HFFc6 (cell line): ENCODE results near the gene PCDHGA12. TPM values are rescaled to one million over a fixed set of nuclear protein-coding genes. Genes with fewer than 3 reads are reported as not detected.
A peak's percentile ranks its signal among the peaks of the same experiment; 100 is the strongest.
"Not testable (repeated sequence)": the region's sequence is repeated elsewhere in the genome, so short reads cannot be mapped to it uniquely, and the experiment has no call there.

ENCODE experiments used
- DNase-seq: peaks from one replicate; pipeline ENCODE4 v3.0.0-alpha.2; 2018
- H3K27ac Mint-ChIP-seq: 2 replicates; pipeline ENCODE4 v1.8.0; 2020; ENCODE audit warnings: mild to moderate bottlenecking, mixed read lengths
- H3K27me3 Mint-ChIP-seq: 2 replicates; pipeline ENCODE4 v1.8.0; 2021; ENCODE audit warnings: mild to moderate bottlenecking, moderate library complexity, mixed read lengths; ENCODE audit not compliant: insufficient read depth
- H3K36me3 Mint-ChIP-seq: 2 replicates; pipeline ENCODE4 v1.8.0; 2021; ENCODE audit warnings: low read depth, mixed read lengths
- H3K4me1 Mint-ChIP-seq: 2 replicates; pipeline ENCODE4 v1.8.0; 2020; ENCODE audit warnings: low read depth, mixed read lengths
- H3K4me3 Mint-ChIP-seq: 2 replicates; pipeline ENCODE4 v1.8.0; 2020; ENCODE audit warnings: mild to moderate bottlenecking, moderate library complexity, mixed read lengths
- H3K9me3 Mint-ChIP-seq: 2 replicates; pipeline ENCODE4 v1.8.0; 2020; ENCODE audit warnings: mild to moderate bottlenecking, mixed read lengths
- total RNA-seq, 6 experiments: library from RNA; stranded (reverse); fragmentation: NEBNext Ultra II Directional; extraction: Animal tissue kit (Norgen Biotek cat#: 25700); gene quantifications; 2 replicates in 1 of 6; 3 replicates in 5 of 6; pipeline ENCODE4 v1.2.3, GENCODE V29; 2021
- TF ChIP-seq, protein P1 (sequence below): fragments of 200-600 bp; sonication (generic); IDR thresholded peaks from 2 replicates; pipeline ENCODE4 v1.5.0; 2021; ENCODE audit warnings: antibody characterized with exemption, mild to moderate bottlenecking

PCDHGA12 gene
- total RNA-seq, 6 experiments from 2014 or later: 8.8 to 21.0 (median 18.9) TPM

DNA sequence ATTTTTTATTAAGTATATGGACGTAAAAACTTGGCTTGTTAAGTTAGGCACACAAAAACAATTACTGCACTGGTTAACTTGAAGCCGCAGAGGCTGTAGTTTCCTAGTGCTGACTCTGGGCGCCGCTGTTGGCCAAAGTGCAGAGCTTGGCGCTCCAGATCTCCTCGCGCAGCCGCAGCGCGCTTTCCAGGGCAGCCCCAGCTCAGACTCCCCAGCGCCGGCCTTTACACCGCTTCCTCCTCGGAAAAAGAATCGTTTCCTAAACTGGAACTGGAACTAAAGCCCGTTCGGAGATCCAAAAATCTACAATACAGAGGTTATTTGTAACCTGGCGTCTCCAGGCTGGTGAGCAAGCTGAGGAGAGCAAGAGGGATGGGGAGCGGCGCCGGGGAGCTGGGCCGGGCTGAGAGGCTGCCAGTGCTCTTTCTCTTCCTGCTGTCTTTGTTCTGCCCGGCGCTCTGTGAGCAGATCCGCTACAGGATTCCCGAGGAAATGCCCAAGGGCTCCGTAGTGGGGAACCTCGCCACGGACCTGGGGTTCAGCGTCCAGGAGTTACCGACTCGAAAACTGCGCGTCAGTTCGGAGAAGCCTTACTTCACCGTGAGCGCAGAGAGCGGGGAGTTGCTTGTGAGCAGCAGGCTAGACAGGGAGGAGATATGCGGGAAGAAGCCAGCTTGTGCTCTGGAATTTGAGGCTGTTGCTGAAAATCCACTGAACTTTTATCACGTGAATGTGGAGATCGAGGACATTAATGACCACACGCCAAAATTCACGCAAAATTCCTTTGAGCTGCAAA lies 32.4 kb upstream of the PCDHGA12 start, which contains the start of gene PCDHGB5:
PCDHGB5 (plus strand) TSS at position 192 of the 796 bp plus-strand sequence; CDS start at position 373, 181 bp downstream.
- H3K27me3 Mint-ChIP-seq, H3K4me1 Mint-ChIP-seq: not testable (repeated sequence)
- TF ChIP-seq, protein P1, sequence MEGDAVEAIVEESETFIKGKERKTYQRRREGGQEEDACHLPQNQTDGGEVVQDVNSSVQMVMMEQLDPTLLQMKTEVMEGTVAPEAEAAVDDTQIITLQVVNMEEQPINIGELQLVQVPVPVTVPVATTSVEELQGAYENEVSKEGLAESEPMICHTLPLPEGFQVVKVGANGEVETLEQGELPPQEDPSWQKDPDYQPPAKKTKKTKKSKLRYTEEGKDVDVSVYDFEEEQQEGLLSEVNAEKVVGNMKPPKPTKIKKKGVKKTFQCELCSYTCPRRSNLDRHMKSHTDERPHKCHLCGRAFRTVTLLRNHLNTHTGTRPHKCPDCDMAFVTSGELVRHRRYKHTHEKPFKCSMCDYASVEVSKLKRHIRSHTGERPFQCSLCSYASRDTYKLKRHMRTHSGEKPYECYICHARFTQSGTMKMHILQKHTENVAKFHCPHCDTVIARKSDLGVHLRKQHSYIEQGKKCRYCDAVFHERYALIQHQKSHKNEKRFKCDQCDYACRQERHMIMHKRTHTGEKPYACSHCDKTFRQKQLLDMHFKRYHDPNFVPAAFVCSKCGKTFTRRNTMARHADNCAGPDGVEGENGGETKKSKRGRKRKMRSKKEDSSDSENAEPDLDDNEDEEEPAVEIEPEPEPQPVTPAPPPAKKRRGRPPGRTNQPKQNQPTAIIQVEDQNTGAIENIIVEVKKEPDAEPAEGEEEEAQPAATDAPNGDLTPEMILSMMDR: peak; percentile 67
- H3K4me3 Mint-ChIP-seq: peak within 1 kb of the TSS; percentile 66
- H3K27ac Mint-ChIP-seq: peak within 1 kb of the TSS; percentile 60; the same call in 1 of the 2 replicates
- H3K9me3 Mint-ChIP-seq: peaks cover 63% of the 10 kb centered on the region
- peak; percentile 37 for DNase-seq
- H3K36me3 Mint-ChIP-seq: peaks cover 53% of the 10 kb centered on the region

DNA sequence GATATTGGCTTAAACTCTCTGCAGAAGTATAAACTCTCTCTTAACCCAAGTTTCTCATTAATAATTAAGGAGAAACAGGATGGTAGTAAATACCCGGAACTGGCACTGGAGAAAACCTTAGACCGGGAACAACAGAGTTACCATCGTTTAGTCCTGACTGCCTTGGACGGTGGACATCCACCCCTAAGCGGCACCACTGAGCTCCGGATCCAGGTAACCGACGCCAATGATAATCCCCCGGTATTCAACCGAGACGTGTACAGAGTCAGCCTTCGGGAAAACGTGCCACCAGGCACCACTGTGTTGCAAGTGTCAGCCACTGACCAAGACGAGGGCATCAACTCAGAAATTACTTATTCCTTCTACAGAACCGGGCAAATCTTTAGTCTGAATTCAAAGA lies 31.7 kb upstream of the PCDHGA12 start:
- DNase-seq: no peak
- H3K4me1 Mint-ChIP-seq: peaks cover 8% of the 10 kb centered on the region
- H3K9me3 Mint-ChIP-seq: peaks cover 65% of the 10 kb centered on the region
- H3K27me3 Mint-ChIP-seq: peaks cover 3% of the 10 kb centered on the region
- no peak overlapping the region for H3K4me3 Mint-ChIP-seq
- no peak overlapping the region for H3K27ac Mint-ChIP-seq
- peaks cover 55% of the 10 kb centered on the region for H3K36me3 Mint-ChIP-seq
- TF ChIP-seq, protein P1: no peak

DNA sequence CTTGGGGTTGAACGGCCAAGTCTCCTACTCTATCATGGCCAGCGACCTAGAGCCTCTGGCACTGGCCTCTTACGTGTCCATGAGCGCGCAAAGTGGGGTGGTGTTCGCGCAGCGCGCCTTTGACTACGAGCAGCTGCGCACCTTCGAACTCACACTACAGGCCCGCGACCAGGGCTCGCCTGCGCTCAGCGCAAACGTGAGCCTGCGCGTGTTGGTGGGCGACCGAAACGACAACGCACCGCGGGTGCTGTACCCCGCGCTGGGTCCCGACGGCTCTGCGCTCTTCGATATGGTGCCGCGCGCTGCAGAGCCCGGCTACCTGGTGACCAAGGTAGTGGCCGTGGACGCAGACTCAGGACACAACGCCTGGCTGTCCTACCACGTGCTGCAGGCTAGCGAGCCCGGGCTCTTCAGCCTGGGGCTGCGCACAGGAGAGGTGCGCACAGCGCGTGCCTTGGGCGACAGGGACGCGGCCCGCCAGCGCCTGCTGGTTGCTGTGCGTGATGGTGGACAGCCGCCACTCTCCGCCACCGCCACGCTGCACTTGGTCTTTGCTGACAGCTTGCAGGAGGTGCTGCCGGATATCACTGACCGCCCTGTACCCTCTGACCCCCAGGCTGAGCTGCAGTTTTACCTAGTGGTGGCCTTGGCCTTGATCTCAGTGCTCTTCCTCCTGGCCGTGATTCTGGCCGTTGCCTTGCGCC lies 30.6 kb upstream of the PCDHGA12 start:
- Mint-ChIP-seq H3K27ac (no peak overlapping the region), H3K4me3 (peak overlapping the region; percentile 65; the same call in 1 of the 2 replicates), H3K9me3 (peaks cover 66% of the 10 kb centered on the region), H3K4me1 (peaks cover 8% of the 10 kb centered on the region), H3K27me3 (peaks cover 3% of the 10 kb centered on the region), H3K36me3 (peaks cover 55% of the 10 kb centered on the region)
- DNase-seq: no peak
- TF ChIP-seq, protein P1: no peak

DNA sequence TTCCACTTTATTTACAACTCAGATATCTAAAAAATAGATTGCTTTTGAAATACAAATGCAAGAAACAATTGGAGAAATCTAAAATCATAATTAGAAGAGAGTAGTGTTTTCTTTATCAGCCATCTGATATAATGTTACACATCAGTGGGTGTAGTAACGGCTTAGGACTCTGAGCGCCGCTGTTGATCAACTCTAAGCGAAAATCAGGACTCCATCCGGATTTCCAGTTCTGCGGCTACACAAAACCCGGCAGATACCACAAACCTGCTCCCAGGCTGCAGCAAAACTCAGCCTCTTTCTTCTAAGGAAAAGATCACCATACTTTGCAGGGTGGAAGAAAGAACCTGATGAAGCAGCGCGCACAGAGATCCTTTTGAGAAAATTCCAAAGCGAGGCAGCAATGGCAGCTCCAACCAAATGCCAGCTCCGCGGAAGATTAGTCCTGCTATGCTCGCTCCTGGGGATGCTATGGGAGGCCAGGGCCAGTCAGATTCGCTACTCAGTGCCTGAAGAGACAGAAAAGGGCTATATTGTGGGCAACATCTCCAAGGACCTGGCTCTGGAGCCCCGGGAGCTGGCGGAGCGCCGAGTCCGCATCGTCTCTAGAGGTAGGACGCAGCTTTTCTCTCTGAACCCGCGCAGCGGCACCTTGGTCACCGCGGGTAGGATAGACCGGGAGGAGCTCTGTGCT lies 27.6 kb upstream of the PCDHGA12 start, which contains the start of gene PCDHGA9:
PCDHGA9 (plus strand) TSS at position 226 of the 691 bp plus-strand sequence; CDS start at position 401, 175 bp downstream.
- 0 out of 2 replicates have a peak within 1 kb of the TSS, but pooled peaks have one; percentile 37 for H3K4me3 Mint-ChIP-seq
- no peak within 1 kb of the TSS for H3K27ac Mint-ChIP-seq
- no peak for DNase-seq
- peaks cover 8% of the 10 kb centered on the region for H3K4me1 Mint-ChIP-seq
- TF ChIP-seq, protein P1: 0 out of 2 replicates have a peak, but pooled peaks have one; percentile 45
- H3K9me3 Mint-ChIP-seq: peaks cover 65% of the 10 kb centered on the region
- peaks cover 69% of the 10 kb centered on the region for H3K36me3 Mint-ChIP-seq
- peaks cover 3% of the 10 kb centered on the region for H3K27me3 Mint-ChIP-seq

DNA sequence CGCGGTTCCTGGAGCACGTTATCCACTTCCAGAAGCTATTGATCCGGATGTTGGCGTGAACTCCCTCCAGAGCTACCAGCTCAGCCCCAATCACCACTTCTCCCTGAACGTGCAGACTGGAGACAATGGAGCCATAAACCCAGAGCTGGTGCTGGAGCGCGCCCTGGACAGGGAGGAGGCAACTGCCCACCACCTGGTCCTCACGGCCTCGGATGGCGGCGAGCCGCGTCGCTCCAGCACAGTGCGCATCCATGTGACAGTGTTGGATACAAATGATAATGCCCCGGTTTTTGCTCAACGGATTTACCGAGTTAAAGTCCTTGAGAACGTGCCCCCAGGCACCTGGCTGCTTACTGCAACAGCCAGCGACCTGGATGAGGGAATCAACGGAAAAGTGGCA lies 26.9 kb upstream of the PCDHGA12 start:
- H3K4me1 Mint-ChIP-seq: peaks cover 8% of the 10 kb centered on the region
- H3K27ac Mint-ChIP-seq: no peak overlapping the region
- peaks cover 3% of the 10 kb centered on the region for H3K27me3 Mint-ChIP-seq
- DNase-seq: no peak
- peaks cover 71% of the 10 kb centered on the region for H3K9me3 Mint-ChIP-seq
- H3K36me3 Mint-ChIP-seq: peaks cover 72% of the 10 kb centered on the region
- no peak overlapping the region for H3K4me3 Mint-ChIP-seq
- TF ChIP-seq, protein P1: no peak
